Measurements from ENCODE around the gene EXD2. TPM values are rescaled to one million over a fixed set of nuclear protein-coding genes. Genes with fewer than 3 reads are reported as not detected.

The EXD2 gene
- polyA plus RNA-seq, 1 donor from 2014 or later = 7.5 TPM

DNA sequence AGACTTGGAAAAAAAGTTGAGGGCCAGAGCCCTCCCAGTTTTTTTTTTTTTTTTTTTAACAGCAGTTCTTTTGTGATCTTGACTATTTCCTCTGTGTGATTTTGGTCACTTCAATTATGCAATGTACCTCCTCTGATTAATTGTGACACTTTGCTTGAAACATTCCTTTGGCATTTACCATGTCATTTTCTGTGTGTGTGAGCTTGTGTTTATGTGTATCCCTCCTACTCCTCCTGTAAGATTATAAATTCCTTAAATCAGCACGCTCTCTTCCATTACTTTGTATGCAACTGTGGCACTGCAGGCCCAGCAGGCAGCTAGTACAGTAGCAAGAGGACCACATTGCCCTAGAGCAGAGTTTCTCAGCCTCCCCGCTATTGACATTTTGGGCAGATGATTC is 35.4 kb downstream of the EXD2 start:
- no peaks in the 10 kb centered on the region for H3K4me1 Mint-ChIP-seq
- no peaks in the 10 kb centered on the region for H3K27me3 Mint-ChIP-seq
- no peak overlapping the region for H3K27ac Mint-ChIP-seq
- no peaks in the 10 kb centered on the region for H3K9me3 Mint-ChIP-seq
- H3K36me3 Mint-ChIP-seq = peaks cover 7% of the 10 kb centered on the region
- H3K4me3 Mint-ChIP-seq = no peak overlapping the region

DNA sequence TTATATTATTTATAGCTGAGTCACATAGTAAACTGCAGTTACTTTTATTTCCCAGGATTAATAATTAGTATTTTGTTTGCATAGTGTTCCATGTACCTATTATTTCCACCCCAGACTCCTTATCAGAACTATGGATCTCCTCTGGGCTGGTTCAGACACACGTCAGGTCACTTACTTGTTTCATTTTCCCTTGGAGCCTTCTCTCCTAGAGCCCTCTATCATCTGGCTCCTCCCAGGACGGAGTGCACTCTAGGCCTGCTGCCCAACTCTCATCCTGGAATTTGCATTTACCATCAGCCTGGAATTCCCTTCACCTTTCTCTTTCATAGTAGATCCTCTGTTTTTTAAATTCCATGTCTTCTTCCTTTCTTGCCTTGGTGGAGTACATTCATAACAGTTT is 40.2 kb downstream of the EXD2 start:
- no peaks in the 10 kb centered on the region for H3K4me1 Mint-ChIP-seq
- H3K27me3 Mint-ChIP-seq = no peaks in the 10 kb centered on the region
- no peak overlapping the region for H3K27ac Mint-ChIP-seq
- H3K36me3 Mint-ChIP-seq = peaks cover 11% of the 10 kb centered on the region
- no peak overlapping the region for H3K4me3 Mint-ChIP-seq
- no peaks in the 10 kb centered on the region for H3K9me3 Mint-ChIP-seq

DNA sequence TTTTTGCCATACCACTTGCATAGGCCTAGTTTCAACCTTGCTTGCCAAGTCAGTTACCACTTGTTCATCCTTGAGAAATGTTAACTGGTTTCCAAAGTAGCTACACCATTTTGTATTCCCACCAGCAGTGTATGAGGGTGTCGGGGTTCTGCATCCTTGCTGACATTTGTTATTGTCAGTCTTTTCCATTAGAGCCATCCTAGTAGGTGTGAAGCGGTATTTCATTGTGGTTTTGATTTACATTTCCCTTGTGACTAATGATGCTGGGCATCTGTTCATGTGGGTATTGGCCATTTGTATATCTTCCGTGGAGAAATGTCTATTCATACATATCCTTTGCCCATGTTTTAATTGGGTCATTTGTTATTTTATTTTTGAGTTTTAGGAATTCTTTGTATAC is 41.1 kb downstream of the EXD2 start:
- H3K36me3 Mint-ChIP-seq = peaks cover 11% of the 10 kb centered on the region
- no peaks in the 10 kb centered on the region for H3K27me3 Mint-ChIP-seq
- no peaks in the 10 kb centered on the region for H3K4me1 Mint-ChIP-seq
- H3K9me3 Mint-ChIP-seq = no peaks in the 10 kb centered on the region
- H3K4me3 Mint-ChIP-seq = no peak overlapping the region
- peak overlapping the region in 1 of 3 donors; percentile 57 for H3K27ac Mint-ChIP-seq

DNA sequence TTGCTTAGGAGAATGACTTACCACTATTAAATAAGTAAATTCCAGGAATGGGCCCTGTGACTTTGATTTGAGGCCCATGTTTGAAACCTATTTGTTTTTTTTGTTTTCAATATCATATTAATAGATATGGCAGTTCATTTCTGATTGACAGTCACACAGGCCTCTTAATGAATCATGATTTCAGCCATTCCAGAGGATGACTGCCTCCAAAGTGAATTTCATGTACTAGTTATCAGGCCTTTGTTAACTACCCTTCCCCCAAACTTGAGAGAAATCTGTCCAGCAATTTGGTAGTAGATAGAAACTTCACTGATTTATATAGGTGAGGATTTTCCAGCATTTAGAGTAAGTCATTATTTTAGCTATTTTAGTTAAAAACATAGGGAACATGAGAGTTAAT is 42.8 kb downstream of the EXD2 start:
- H3K27me3 Mint-ChIP-seq = no peaks in the 10 kb centered on the region
- H3K4me3 Mint-ChIP-seq = no peak overlapping the region
- peaks cover 0 to 1% (median 0%) of the 10 kb centered on the region in 3 donors for H3K4me1 Mint-ChIP-seq
- H3K9me3 Mint-ChIP-seq = no peaks in the 10 kb centered on the region
- no peak overlapping the region for H3K27ac Mint-ChIP-seq
- H3K36me3 Mint-ChIP-seq = peaks cover 14% of the 10 kb centered on the region

DNA sequence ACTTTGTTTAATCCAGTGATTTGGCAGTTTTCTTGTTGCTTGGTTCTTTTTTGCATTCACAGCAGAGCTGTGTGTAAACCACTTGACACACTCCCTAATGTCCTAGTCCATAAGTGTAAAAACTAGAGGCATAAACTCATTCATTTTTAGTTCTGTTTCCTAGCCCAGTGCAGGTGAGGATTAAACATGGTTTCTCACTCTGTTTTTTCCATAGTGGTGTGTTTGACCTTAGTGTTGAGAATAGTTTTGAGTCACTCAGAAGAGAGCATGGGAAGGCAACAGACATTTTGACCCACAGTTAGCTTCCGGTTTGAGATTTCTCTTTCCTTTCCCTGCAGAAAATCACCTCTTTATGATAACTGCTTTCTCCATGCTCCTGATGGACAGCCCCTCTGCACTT is 44.4 kb downstream of the EXD2 start:
- H3K36me3 Mint-ChIP-seq = peaks cover 14% of the 10 kb centered on the region
- no peak overlapping the region for H3K27ac Mint-ChIP-seq
- H3K27me3 Mint-ChIP-seq = no peaks in the 10 kb centered on the region
- H3K4me3 Mint-ChIP-seq = no peak overlapping the region
- H3K4me1 Mint-ChIP-seq = peaks cover 0 to 1% (median 0%) of the 10 kb centered on the region in 3 donors
- no peaks in the 10 kb centered on the region for H3K9me3 Mint-ChIP-seq

DNA sequence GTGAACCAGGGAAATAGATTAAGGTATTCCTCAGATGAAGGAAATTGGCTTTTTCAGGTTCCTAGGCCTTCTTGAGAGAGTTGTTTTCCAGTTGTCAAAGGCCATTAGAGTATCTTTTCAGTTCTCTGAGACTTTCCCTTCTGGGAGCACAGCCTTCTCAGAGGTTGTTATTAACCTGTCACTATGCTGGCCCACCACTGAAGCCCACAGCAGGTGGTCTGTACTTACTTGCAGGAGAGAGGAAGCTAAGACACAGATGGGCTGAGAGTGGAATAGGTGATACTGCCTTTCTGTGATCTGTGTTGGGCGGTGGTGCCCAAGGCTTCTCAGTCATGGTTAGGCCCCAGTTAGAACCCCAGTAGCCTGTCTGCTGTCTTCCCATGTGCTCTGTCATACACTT is 45.8 kb downstream of the EXD2 start:
- Mint-ChIP-seq H3K4me3 (no peak overlapping the region), H3K4me1 (peaks cover 0 to 1% (median 0%) of the 10 kb centered on the region in 3 donors), H3K27me3 (no peaks in the 10 kb centered on the region)

DNA sequence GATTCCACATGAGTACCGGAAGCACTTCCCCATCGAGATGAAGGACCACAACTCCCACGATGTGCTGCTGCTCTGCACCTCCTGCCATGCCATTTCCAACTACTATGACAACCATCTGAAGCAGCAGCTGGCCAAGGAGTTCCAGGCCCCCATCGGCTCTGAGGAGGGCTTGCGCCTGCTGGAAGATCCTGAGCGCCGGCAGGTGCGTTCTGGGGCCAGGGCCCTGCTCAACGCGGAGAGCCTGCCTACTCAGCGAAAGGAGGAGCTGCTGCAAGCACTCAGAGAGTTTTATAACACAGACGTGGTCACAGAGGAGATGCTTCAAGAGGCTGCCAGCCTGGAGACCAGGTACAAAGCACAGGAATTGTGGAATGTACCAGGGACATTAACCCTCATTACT is 46.3 kb downstream of the EXD2 start:
- H3K4me3 Mint-ChIP-seq = no peak overlapping the region
- no peak overlapping the region for H3K27ac Mint-ChIP-seq
- H3K27me3 Mint-ChIP-seq = no peaks in the 10 kb centered on the region
- peaks cover 9% of the 10 kb centered on the region for H3K36me3 Mint-ChIP-seq
- peaks cover 0 to 2% (median 1%) of the 10 kb centered on the region in 3 donors for H3K4me1 Mint-ChIP-seq
- H3K9me3 Mint-ChIP-seq = no peaks in the 10 kb centered on the region

More for the DNA sequence above, 45.8 kb downstream of the EXD2 start:
- Mint-ChIP-seq H3K36me3 (peaks cover 11% of the 10 kb centered on the region), H3K9me3 (no peaks in the 10 kb centered on the region), H3K27ac (no peak overlapping the region)

DNA sequence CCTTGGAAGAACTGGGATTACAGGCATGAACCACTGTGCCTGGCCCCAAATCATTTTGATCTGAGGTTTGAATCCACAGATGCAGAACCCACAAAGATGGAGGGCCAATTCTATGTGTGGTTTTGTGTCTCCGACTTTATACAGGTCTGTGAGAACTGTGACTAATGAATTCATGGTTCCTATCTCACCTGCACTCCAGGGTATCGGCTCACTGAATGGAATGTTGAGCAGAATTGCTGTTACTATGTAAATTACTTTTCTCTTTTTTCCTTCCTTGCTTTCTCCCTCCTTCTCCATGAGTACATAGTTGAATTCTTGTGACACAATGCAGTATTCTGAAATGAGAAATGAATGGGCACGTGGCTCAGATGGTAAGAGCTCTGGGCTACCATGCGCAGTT is 47.6 kb downstream of the EXD2 start:
- no peak overlapping the region for H3K4me3 Mint-ChIP-seq
- H3K27me3 Mint-ChIP-seq = no peaks in the 10 kb centered on the region
- H3K4me1 Mint-ChIP-seq = peaks cover 0 to 6% (median 1%) of the 10 kb centered on the region in 3 donors
- H3K9me3 Mint-ChIP-seq = no peaks in the 10 kb centered on the region
- peaks cover 7% of the 10 kb centered on the region for H3K36me3 Mint-ChIP-seq
- no peak overlapping the region for H3K27ac Mint-ChIP-seq

DNA sequence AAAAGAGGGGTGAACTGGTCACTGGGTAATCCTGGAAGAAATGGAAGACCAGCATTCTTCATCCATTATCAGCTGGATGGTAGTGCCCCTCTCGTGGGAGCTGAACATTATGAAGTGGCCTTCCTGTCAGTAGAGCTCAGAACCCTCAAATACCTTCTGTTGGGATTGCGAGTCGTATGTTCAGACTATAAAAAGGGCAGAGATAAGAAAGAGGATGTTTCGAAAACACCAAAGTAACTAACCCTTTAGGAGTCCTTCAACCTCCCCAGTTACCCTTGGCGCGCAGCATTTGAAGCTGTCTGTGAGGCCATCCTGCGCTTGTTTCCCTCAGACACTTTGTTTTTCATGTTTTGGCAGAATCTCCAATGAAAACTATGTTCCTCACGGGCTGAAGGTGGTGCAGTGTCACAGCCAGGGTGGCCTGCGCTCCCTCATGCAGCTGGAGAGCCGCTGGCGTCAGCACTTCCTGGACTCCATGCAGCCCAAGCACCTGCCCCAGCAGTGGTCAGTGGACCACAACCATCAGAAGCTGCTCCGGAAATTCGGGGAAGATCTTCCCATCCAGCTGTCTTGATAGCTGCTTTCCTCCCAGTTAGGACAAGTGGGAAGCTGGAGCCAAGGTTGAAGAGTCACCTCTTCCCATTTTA is 49.4 kb downstream of the EXD2 start:
- peaks cover 3% of the 10 kb centered on the region for H3K36me3 Mint-ChIP-seq
- no peaks in the 10 kb centered on the region for H3K27me3 Mint-ChIP-seq
- peaks cover 0 to 6% (median 1%) of the 10 kb centered on the region in 3 donors for H3K4me1 Mint-ChIP-seq
- no peaks in the 10 kb centered on the region for H3K9me3 Mint-ChIP-seq
- no peak overlapping the region for H3K4me3 Mint-ChIP-seq
- no peak overlapping the region for H3K27ac Mint-ChIP-seq

DNA sequence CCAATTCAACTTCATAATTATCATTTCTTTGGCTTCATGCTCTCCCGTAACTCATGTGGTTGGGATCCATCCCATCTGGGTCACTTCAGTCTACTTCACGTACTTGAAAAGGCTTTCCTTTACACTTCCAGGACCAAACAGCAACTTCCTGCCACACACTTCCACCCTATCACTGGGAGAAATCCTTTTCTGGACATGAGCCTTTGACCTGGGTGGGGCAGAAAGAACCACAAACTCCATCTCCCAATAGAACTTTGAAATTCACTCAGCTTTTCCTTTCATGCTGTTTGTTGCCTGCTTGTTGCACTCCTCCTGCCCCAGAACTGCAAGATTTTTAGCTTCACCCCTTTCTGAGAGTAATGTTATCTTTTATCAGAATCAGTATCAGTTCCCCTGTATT is 50.3 kb downstream of the EXD2 start:
- Mint-ChIP-seq H3K27me3 (no peaks in the 10 kb centered on the region), H3K36me3 (peaks cover 4% of the 10 kb centered on the region), H3K4me1 (peaks cover 0 to 6% (median 1%) of the 10 kb centered on the region in 3 donors), H3K4me3 (no peak overlapping the region), H3K27ac (no peak overlapping the region), H3K9me3 (no peaks in the 10 kb centered on the region)

DNA sequence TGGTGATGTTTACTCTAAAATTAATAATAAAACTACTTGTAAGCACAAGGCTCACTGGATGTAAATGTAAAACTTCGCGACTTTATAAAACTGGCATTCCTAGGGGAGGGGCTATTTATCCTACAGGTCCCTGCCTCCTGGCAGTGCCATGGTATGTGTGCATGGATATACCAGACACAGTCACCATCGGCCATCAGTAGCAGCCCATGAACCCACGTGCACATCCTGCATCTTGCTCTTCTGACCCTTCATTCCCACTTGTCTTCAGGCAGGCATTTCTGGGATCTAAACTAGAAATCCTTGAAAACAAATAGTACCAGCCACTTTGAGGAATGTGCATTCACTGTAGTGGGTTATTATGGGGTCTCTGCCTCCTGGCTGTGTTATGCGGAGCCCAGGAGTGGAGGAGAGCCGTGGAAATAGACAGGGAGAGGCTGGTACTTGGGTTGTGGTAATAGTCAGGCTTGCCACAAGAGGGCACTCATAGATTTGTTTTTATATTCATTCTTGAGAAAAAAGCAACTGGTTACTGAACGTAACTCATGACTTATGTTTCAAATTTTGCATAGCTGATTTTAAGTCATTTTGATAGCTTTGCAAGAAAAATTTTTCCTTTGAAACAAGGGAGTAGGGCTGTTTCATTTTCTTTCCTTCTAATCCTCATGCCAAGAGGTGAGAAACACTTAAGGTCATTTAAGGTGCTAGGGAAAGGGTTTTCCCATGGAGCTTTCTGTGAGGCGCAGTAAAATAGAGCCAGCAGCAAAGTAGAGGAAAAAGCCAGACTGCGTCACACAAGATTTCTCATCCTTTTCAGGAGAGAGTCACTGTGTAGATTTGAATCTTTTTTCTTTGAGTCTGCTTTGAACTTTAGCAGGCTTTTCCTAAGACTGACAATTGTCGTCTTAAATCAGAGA is 51.3 kb downstream of the EXD2 start:
- no peaks in the 10 kb centered on the region for H3K27me3 Mint-ChIP-seq
- H3K27ac Mint-ChIP-seq = peak overlapping the region in 1 of 3 donors; percentile 31
- no peak overlapping the region for H3K4me3 Mint-ChIP-seq
- peaks cover 0 to 6% (median under 1%) of the 10 kb centered on the region in 3 donors for H3K4me1 Mint-ChIP-seq
- no peaks in the 10 kb centered on the region for H3K9me3 Mint-ChIP-seq
- peaks cover 5% of the 10 kb centered on the region for H3K36me3 Mint-ChIP-seq

DNA sequence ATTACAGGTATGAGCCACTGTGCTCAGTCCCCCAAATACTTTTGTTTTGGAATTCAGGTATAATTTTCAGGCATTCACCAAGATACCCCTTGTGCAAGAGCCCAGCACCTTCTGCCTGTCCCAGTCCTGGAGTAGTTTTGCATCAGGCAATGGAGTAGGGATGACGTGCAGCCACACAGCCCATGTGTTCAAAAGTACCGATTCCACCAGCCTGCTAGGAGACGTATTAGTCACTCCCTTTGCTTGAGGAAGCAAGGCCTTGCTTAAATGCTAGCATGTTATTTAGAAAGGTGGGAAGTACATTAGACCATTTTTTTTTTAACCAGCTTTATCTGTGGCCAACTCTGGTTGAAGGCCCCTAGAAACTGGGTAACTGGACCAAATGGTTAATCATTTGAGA is 53.6 kb downstream of the EXD2 start:
- Mint-ChIP-seq H3K27me3 (no peaks in the 10 kb centered on the region), H3K27ac (no peak overlapping the region), H3K9me3 (no peaks in the 10 kb centered on the region), H3K4me3 (no peak overlapping the region), H3K4me1 (peaks cover 0 to 10% (median 6%) of the 10 kb centered on the region in 3 donors), H3K36me3 (peaks cover 2% of the 10 kb centered on the region)

DNA sequence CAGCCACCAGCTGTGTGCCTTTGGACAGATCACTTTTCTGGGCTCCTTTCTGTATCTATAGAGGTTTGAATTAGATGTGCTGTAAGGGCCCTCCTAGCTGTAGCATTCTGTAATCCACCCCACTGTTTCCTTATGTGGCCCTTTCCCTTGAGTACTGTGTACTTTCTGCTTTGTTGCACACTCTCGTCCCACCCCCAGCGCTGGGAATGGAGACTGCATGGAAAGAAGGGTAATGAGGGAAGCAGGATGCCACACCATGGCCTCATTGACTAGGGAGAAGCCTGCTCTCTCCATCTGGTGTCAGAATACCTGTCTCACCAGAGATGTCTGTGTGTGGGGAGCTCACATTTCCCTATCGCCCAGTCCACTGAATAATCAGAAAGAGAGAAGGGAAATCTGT is 55.0 kb downstream of the EXD2 start:
- H3K27me3 Mint-ChIP-seq = no peaks in the 10 kb centered on the region
- H3K4me3 Mint-ChIP-seq = no peak overlapping the region
- H3K4me1 Mint-ChIP-seq = peaks cover 0 to 10% (median 6%) of the 10 kb centered on the region in 3 donors
- H3K36me3 Mint-ChIP-seq = peaks cover 2% of the 10 kb centered on the region
- no peaks in the 10 kb centered on the region for H3K9me3 Mint-ChIP-seq
- no peak overlapping the region for H3K27ac Mint-ChIP-seq

DNA sequence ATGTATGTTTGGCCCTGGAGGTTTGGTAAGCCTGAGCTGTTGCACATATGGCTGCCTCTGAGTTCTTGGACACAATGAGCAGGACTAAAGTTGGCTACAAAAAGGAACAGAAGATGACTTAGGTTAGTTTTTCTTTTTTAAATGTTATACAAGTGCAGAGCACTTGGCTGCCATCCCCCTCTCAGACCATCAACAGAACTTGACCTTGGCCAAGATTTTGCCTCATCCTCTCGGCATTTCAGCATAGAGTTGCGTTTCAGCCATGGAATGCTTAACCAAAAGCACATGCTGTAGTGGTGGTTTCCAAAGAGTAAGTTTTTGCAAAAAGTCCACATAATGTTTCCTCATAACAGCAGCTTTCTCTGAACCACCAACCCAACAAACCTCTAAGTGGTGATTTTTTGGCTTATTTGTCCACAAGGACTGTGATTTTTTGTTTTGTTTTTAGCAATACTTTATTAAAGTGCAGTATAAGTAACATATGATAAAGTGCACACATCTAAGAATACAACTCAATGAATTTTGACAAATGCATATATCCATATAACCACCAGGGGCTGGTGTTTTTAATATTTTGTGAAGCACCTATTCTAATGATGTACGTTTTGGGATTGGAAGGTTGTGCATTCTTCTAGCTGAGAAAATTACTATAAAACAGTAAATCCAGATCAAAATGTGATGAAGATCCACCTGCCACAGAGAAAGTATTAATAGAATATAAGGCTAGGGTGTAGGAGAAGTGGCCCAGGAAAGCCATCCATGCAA is 56.6 kb downstream of the EXD2 start:
- H3K4me1 Mint-ChIP-seq = peaks cover 0 to 6% (median 6%) of the 10 kb centered on the region in 3 donors

DNA sequence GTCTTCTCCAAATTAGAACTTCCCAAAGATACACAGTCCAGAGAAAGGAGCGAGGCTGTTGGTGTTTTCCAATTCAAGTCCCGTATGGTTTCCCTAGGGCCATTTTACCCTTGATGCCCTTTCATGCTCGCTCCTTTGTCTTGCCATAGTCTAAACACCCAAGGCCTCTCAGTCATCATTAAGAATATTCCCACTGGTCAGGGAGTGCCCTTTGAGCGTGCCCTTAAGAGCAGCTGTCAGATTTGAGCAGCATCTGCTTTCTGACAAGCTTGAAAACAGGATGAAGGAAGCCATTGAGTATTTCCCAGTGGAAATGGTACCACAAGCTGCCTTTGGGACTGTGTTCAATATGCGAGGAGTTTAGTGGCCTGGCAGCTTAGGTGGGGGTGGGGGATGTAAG is 58.3 kb downstream of the EXD2 start:
- H3K36me3 Mint-ChIP-seq = peaks cover 2% of the 10 kb centered on the region

More for the DNA sequence above, 56.6 kb downstream of the EXD2 start:
- no peak overlapping the region for H3K4me3 Mint-ChIP-seq
- H3K27me3 Mint-ChIP-seq = no peaks in the 10 kb centered on the region
- H3K36me3 Mint-ChIP-seq = peaks cover 2% of the 10 kb centered on the region
- no peak overlapping the region for H3K27ac Mint-ChIP-seq
- no peaks in the 10 kb centered on the region for H3K9me3 Mint-ChIP-seq

More for the DNA sequence above, 58.3 kb downstream of the EXD2 start:
- Mint-ChIP-seq H3K4me1 (peaks cover 0 to 6% (median 5%) of the 10 kb centered on the region in 3 donors), H3K27ac (no peak overlapping the region), H3K27me3 (no peaks in the 10 kb centered on the region), H3K9me3 (no peaks in the 10 kb centered on the region), H3K4me3 (no peak overlapping the region)
